SK-N-SH (cell line): ENCODE results near the gene TDRD5. TPM values are rescaled to one million over a fixed set of nuclear protein-coding genes. Genes with fewer than 3 reads are reported as not detected.

Source experiments
- CTCF ChIA-PET: fragments of 300-600, 350-600 bp; formaldehyde crosslinking; extraction: SDS; loops from one replicate; lab custom pipeline; 2021; lab: Yijun Ruan, JAX
- POLR2A ChIA-PET: fragments of 350-600 bp; sonication (Branson Sonifier 250); formaldehyde crosslinking; extraction: SDS; loops from one replicate; lab custom pipeline; 2020; ENCODE audit warnings: antibody characterized with exemption, inconsistent platforms; lab: Yijun Ruan, JAX
- DNase-seq: peaks from one replicate; pipeline ENCODE4 v3.0.0; 2012
- H2AFZ ChIP-seq: fragments of 200-600 bp; sonication (generic); 2 replicates; pipeline ENCODE4 v1.8.1; 2016; ENCODE audit warnings: antibody characterized with exemption, mild to moderate bottlenecking, low read depth
- H3F3A ChIP-seq: fragments of 200-600 bp; sonication (generic); replicated peaks from 2 replicates; pipeline ENCODE3; 2016; ENCODE audit warnings: antibody characterized with exemption, mild to moderate bottlenecking; ENCODE audit not compliant: insufficient read depth
- H3K27ac ChIP-seq, 2 experiments: fragments of 200-500 bp in 1 of 2; fragments of 200-600 bp in 1 of 2; sonication (Bioruptor generic) in 1 of 2; sonication (generic), shearing (Covaris generic) in 1 of 2; 2 replicates each; pipeline versions ENCODE4 v1.5.1 to v1.6.1; 2014 to 2016; ENCODE audit warnings: low read depth in 2 of 2, inconsistent platforms in 1 of 2, low read length in 1 of 2, mild to moderate bottlenecking in 1 of 2, mixed read lengths in 1 of 2
- H3K27me3 ChIP-seq: fragments of 200-600 bp; sonication (generic), shearing (Covaris generic); 2 replicates; pipeline ENCODE4 v1.6.1; 2016; ENCODE audit warnings: mixed run types; ENCODE audit not compliant: insufficient read depth
- H3K36me3 ChIP-seq, 2 experiments: fragments of 200-500 bp in 1 of 2; fragments of 200-600 bp in 1 of 2; sonication (Bioruptor generic) in 1 of 2; sonication (generic) in 1 of 2; replicated peaks in 1 of 2; 2 replicates each; pipeline versions ENCODE3 to v1.5.1; 2014 to 2016; ENCODE audit warnings: low read length in 1 of 2, mild to moderate bottlenecking in 1 of 2; ENCODE audit not compliant: insufficient read depth in 2 of 2, control insufficient read depth in 1 of 2
- H3K4me1 ChIP-seq, 2 experiments: fragments of 200-500 bp in 1 of 2; fragments of 200-600 bp in 1 of 2; sonication (Bioruptor generic) in 1 of 2; sonication (generic), shearing (Covaris generic) in 1 of 2; 2 replicates each; pipeline versions ENCODE4 v1.5.1 to v1.6.1; 2014 to 2016; ENCODE audit warnings: low read depth in 1 of 2, low read length in 1 of 2, mixed run types in 1 of 2; ENCODE audit not compliant: insufficient read depth in 2 of 2, control insufficient read depth in 1 of 2
- H3K4me2 ChIP-seq: fragments of 200-600 bp; sonication (generic), shearing (Covaris generic); 2 replicates; pipeline ENCODE4 v1.6.1; 2017; ENCODE audit warnings: mixed run types
- H3K4me3 ChIP-seq, 2 experiments: fragments of 200-500 bp in 1 of 2; fragments of 200-600 bp in 1 of 2; sonication (Bioruptor generic) in 1 of 2; sonication (generic), shearing (Covaris generic) in 1 of 2; 2 replicates each; pipeline versions ENCODE4 v1.5.1 to v1.8.1; 2014 to 2016; ENCODE audit warnings: low read depth in 2 of 2, inconsistent platforms in 1 of 2, low read length in 1 of 2, mild to moderate bottlenecking in 1 of 2, mixed read lengths in 1 of 2, moderate library complexity in 1 of 2
- H3K79me2 ChIP-seq: fragments of 200-600 bp; sonication (generic); 2 replicates; pipeline ENCODE4 v1.8.1; 2017; ENCODE audit warnings: mild to moderate bottlenecking; ENCODE audit not compliant: insufficient read depth
- H3K9ac ChIP-seq: fragments of 200-600 bp; sonication (generic); 2 replicates; pipeline ENCODE4 v1.6.1; 2017; ENCODE audit warnings: mixed run types
- H3K9me2 ChIP-seq: fragments of 200-600 bp; sonication (generic); 2 replicates; pipeline ENCODE4 v1.6.1; 2017; ENCODE audit warnings: mixed run types
- H3K9me3 ChIP-seq: fragments of 200-600 bp; sonication (generic); 2 replicates; pipeline ENCODE4 v1.6.1; 2017; ENCODE audit warnings: mixed run types, mild to moderate bottlenecking, moderate library complexity
- H4K20me1 ChIP-seq: fragments of 200-600 bp; sonication (generic); 2 replicates; pipeline ENCODE4 v1.6.1; 2017; ENCODE audit warnings: mild to moderate bottlenecking, mixed run types; ENCODE audit not compliant: insufficient read depth
- CHD2 ChIP-seq: fragments of 150-350 bp; IDR thresholded peaks from 2 replicates; pipeline ENCODE4 v1.6.1; 2018; ENCODE audit warnings: low read length; ENCODE audit not compliant: partially characterized antibody
- CTCF ChIP-seq: fragments of 200-600 bp; sonication (generic); IDR thresholded peaks from 2 replicates; pipeline ENCODE4 v1.6.1; 2017; ENCODE audit warnings: antibody characterized with exemption, mild to moderate bottlenecking, moderate library complexity
- ELF1 ChIP-seq: IDR thresholded peaks from 2 replicates; pipeline ENCODE4 v1.4.0; 2012
- FOSL2 ChIP-seq: IDR thresholded peaks from 2 replicates; pipeline ENCODE4 v1.4.0; 2012; ENCODE audit warnings: low read depth, mild to moderate bottlenecking, moderate library complexity, borderline replicate concordance
- NFIC ChIP-seq: IDR thresholded peaks from 2 replicates; pipeline ENCODE4 v1.4.0; 2012; ENCODE audit warnings: borderline replicate concordance
- RAD21 ChIP-seq: IDR thresholded peaks from 2 replicates; pipeline ENCODE4 v1.6.1; 2012; ENCODE audit warnings: mild to moderate bottlenecking, low read length
- REST ChIP-seq: IDR thresholded peaks from 2 replicates; pipeline ENCODE4 v1.6.1; 2012; ENCODE audit warnings: mild to moderate bottlenecking, low read depth, low read length, moderate library complexity
- RXRA ChIP-seq: IDR thresholded peaks from 2 replicates; pipeline ENCODE4 v1.4.0; 2012; ENCODE audit warnings: low read depth, mild to moderate bottlenecking, borderline replicate concordance
- SIN3A ChIP-seq: IDR thresholded peaks from 2 replicates; pipeline ENCODE4 v1.6.1; 2012; ENCODE audit warnings: low read depth, mild to moderate bottlenecking, low read length, moderate library complexity, borderline replicate concordance
- SMC3 ChIP-seq: IDR thresholded peaks from 2 replicates; pipeline ENCODE4 v1.6.1; 2012; ENCODE audit warnings: low read depth, low read length, improper control_type of control experiment
- TAF1 ChIP-seq: IDR thresholded peaks from 2 replicates; pipeline ENCODE4 v1.6.1; 2012; ENCODE audit warnings: low read depth, mild to moderate bottlenecking, low read length, moderate library complexity, borderline replicate concordance
- TEAD4 ChIP-seq: IDR thresholded peaks from 2 replicates; pipeline ENCODE4 v1.4.0; 2012; ENCODE audit warnings: mild to moderate bottlenecking, borderline replicate concordance; ENCODE audit not compliant: insufficient read depth
- USF2 ChIP-seq: fragments of 150-350 bp; IDR thresholded peaks from 2 replicates; pipeline ENCODE4 v1.6.1; 2017; ENCODE audit warnings: antibody characterized with exemption, low read length, low read depth, borderline replicate concordance
- WGBS: methylation state at CpG from one replicate; pipeline ENCODE4 v1.1.6; 2017; ENCODE audit warnings: low lambda C conversion rate; 5-methylcytosine and 5-hydroxymethylcytosine counted together
- polyA plus RNA-seq, 3 experiments: library from polyadenylated mRNA; depleted of rRNA; stranded (reverse); fragments of >200 nt; gene quantifications; 2 replicates each; pipeline ENCODE4 v1.2.3, GENCODE V29; 2012
- TF ChIP-seq, protein P1 (sequence below): IDR thresholded peaks from 2 replicates; pipeline ENCODE4 v1.4.0; 2012; ENCODE audit warnings: low read depth, borderline replicate concordance

The TDRD5 gene
- polyA plus RNA-seq, 1 of the 3 experiments (the other 2 are of a cell fraction) = not detected

DNA sequence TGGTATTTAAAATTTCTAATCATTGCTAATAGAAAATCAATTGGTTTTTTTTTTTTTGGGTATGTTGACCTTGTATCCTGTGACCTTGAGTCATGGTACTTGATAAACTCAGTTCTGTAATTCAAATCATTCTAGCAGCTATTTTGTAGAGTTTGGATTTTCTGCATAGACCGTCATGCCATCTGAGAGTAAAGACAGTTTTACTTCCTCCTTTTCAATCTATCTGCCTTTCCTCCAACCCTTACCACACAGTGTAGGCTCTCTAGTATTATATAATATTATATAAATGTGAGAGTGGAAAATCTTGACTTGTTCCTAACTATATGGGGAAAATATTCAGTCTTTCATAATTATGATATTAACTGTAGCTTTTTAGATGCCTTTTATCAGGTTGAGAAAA is 7.0 kb downstream of the TDRD5 start (continued):
- TF ChIP-seq USF2 (no peak), TAF1 (no peak)

- Histone ChIP-seq H3K9me3 (no peaks in the 10 kb centered on the region), H3K4me3 (no peak overlapping the region), H3K4me2 (no peak overlapping the region), H3K27ac (no peak overlapping the region), H3K9ac (no peak overlapping the region), H3K36me3 (no peaks in the 10 kb centered on the region), H3K4me1 (no peaks in the 10 kb centered on the region), H3K79me2 (no peaks in the 10 kb centered on the region), H3K27me3 (no peaks in the 10 kb centered on the region), H3K9me2 (no peaks in the 10 kb centered on the region), H3F3A (no peaks in the 10 kb centered on the region), H4K20me1 (no peaks in the 10 kb centered on the region), H2AFZ (no peak overlapping the region)
- no peak for DNase-seq
- ChIA-PET POLR2A (no interaction called here), CTCF (interaction anchor here (0.8 to 3.1 kb wide), 5 partner anchors 11 to 521 kb away, joined by 3 to 16 read pairs (median 4); no protein-coding TSS in a partner anchor)
- TF ChIP-seq CTCF = peak; percentile 51
- peak; percentile 40 for TF ChIP-seq SMC3
- no peak for TF ChIP-seq SIN3A
- peak; percentile 57 for TF ChIP-seq RAD21
Measured at GRCh38 chr1:179599623-179600249, 8.1 kb downstream of the TDRD5 start.

GRCh38 chr1:179601093-179601492 is 9.5 kb downstream of the TDRD5 start:
- H3K79me2 ChIP-seq = no peaks in the 10 kb centered on the region
- TF ChIP-seq REST (no peak), NFIC (no peak), FOSL2 (no peak), CHD2 (no peak), RXRA (no peak), ELF1 (no peak), TEAD4 (no peak)
- TF ChIP-seq, protein P1, sequence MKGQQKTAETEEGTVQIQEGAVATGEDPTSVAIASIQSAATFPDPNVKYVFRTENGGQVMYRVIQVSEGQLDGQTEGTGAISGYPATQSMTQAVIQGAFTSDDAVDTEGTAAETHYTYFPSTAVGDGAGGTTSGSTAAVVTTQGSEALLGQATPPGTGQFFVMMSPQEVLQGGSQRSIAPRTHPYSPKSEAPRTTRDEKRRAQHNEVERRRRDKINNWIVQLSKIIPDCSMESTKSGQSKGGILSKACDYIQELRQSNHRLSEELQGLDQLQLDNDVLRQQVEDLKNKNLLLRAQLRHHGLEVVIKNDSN = no peak
- TF ChIP-seq, all 33 proteins: peak for 0
- H3K36me3 ChIP-seq = no peaks in the 10 kb centered on the region
- no peak overlapping the region for H3K27ac ChIP-seq
- H3F3A ChIP-seq = no peaks in the 10 kb centered on the region
- no peaks in the 10 kb centered on the region for H3K9me3 ChIP-seq
- H3K27me3 ChIP-seq = no peaks in the 10 kb centered on the region
- H3K9ac ChIP-seq = no peak overlapping the region
- 17% methylated on average over 1 of the region's 1 CpG for WGBS
- H3K4me2 ChIP-seq = no peak overlapping the region
- CTCF ChIA-PET = no interaction called here
- H4K20me1 ChIP-seq = no peaks in the 10 kb centered on the region
- POLR2A ChIA-PET = no interaction called here
- no peak overlapping the region for H3K4me3 ChIP-seq
- no peak for DNase-seq
- no peak overlapping the region for H2AFZ ChIP-seq
- H3K9me2 ChIP-seq = no peaks in the 10 kb centered on the region
- H3K4me1 ChIP-seq = no peaks in the 10 kb centered on the region
